Measurements from ENCODE around the gene FAM117A.

Gene FAM117A

GRCh38 chr17:49680314-49680713, 83.6 kb downstream of the FAM117A start:
- Histone ChIP-seq H3K4me2 (ENCODE audit: low read length) (no peak overlapping the region), H3F3A (ENCODE audit: control insufficient read depth, insufficient read depth) (peaks cover 7% of the 10 kb centered on the region), H3K27ac (ENCODE audit: low read depth, low read length) (no peak overlapping the region), H4K20me1 (ENCODE audit: control insufficient read depth, insufficient read depth, low read depth, low read length) (peaks cover 8% of the 10 kb centered on the region), H3K9me3 (ENCODE audit: control insufficient read depth, insufficient read depth, low read length) (no peaks in the 10 kb centered on the region), H3K36me3 (ENCODE audit: control insufficient read depth, low read length) (peaks cover 6% of the 10 kb centered on the region), H3K4me3 (ENCODE audit: low read length) (no peak overlapping the region), H3K9me2 (replicated peaks; ENCODE audit: control insufficient read depth, low read length) (no peaks in the 10 kb centered on the region), H3K4me1 (ENCODE audit: control insufficient read depth, low read length) (peaks cover 18% of the 10 kb centered on the region), H3K27me3 (ENCODE audit: control insufficient read depth, low read length) (peaks cover 17% of the 10 kb centered on the region), H3K79me2 (ENCODE audit: control insufficient read depth, low read length) (peaks cover 22% of the 10 kb centered on the region)
- no peak for TF ChIP-seq CTCF (IDR thresholded peaks at IDR 0.05; ENCODE audit: low read depth, low read length, poor library complexity, severe bottlenecking)
- no peak for TF ChIP-seq EZH2phosphoT487 (IDR thresholded peaks at IDR 0.05; ENCODE audit: borderline replicate concordance, low read length)

- H3K4me3 ChIP-seq (ENCODE audit: low read length), result peak within 1 kb of the TSS; percentile 75
- H3K27ac ChIP-seq (ENCODE audit: low read depth, low read length), result peak within 1 kb of the TSS; percentile 85
- no peak for TF ChIP-seq EZH2phosphoT487 (IDR thresholded peaks at IDR 0.05; ENCODE audit: borderline replicate concordance, low read length)
- no peak for TF ChIP-seq CTCF (IDR thresholded peaks at IDR 0.05; ENCODE audit: low read depth, low read length, poor library complexity, severe bottlenecking)
These were observed 85.7 kb downstream of the FAM117A start, which contains the start of gene SPOP for GRCh38 chr17:49677933-49678847. Gene SPOP, minus strand, starts transcription at chr17:49678097. Its CDS starts 55,287 bp downstream, at chr17:49622810.

GRCh38 chr17:49677134-49677932, 86.6 kb downstream of the FAM117A start:
- H3K27ac ChIP-seq (ENCODE audit: low read depth, low read length), result peak overlapping the region; percentile 85
- no peaks in the 10 kb centered on the region for H3K9me3 ChIP-seq (ENCODE audit: control insufficient read depth, insufficient read depth, low read length)
- peaks cover 26% of the 10 kb centered on the region for H3K4me1 ChIP-seq (ENCODE audit: control insufficient read depth, low read length)
- H3K36me3 ChIP-seq (ENCODE audit: control insufficient read depth, low read length), result peaks cover 22% of the 10 kb centered on the region
- peak overlapping the region; percentile 76 for H3K4me2 ChIP-seq (ENCODE audit: low read length)
- H3K27me3 ChIP-seq (ENCODE audit: control insufficient read depth, low read length), result peaks cover 10% of the 10 kb centered on the region
- H3K79me2 ChIP-seq (ENCODE audit: control insufficient read depth, low read length), result peaks cover 48% of the 10 kb centered on the region
- peak overlapping the region; percentile 75 for H3K4me3 ChIP-seq (ENCODE audit: low read length)
- no peaks in the 10 kb centered on the region for H3K9me2 ChIP-seq (replicated peaks; ENCODE audit: control insufficient read depth, low read length)
- TF ChIP-seq CTCF (IDR thresholded peaks at IDR 0.05; ENCODE audit: low read depth, low read length, poor library complexity, severe bottlenecking), result peak; percentile 26
- TF ChIP-seq EZH2phosphoT487 (IDR thresholded peaks at IDR 0.05; ENCODE audit: borderline replicate concordance, low read length), result no peak
- peaks cover 7% of the 10 kb centered on the region for H3F3A ChIP-seq (ENCODE audit: control insufficient read depth, insufficient read depth)
- peaks cover 19% of the 10 kb centered on the region for H4K20me1 ChIP-seq (ENCODE audit: control insufficient read depth, insufficient read depth, low read depth, low read length)

More at GRCh38 chr17:49677933-49678847, 85.7 kb downstream of the FAM117A start, which contains the start of gene SPOP:
- H3K27me3 ChIP-seq (ENCODE audit: control insufficient read depth, low read length), result peaks cover 17% of the 10 kb centered on the region
- peak within 1 kb of the TSS; percentile 76 for H3K4me2 ChIP-seq (ENCODE audit: low read length)
- H3K9me2 ChIP-seq (replicated peaks; ENCODE audit: control insufficient read depth, low read length), result no peaks in the 10 kb centered on the region
- H3K9me3 ChIP-seq (ENCODE audit: control insufficient read depth, insufficient read depth, low read length), result no peaks in the 10 kb centered on the region
- peaks cover 16% of the 10 kb centered on the region for H4K20me1 ChIP-seq (ENCODE audit: control insufficient read depth, insufficient read depth, low read depth, low read length)
- peaks cover 42% of the 10 kb centered on the region for H3K79me2 ChIP-seq (ENCODE audit: control insufficient read depth, low read length)
- H3F3A ChIP-seq (ENCODE audit: control insufficient read depth, insufficient read depth), result peaks cover 7% of the 10 kb centered on the region
- peaks cover 22% of the 10 kb centered on the region for H3K36me3 ChIP-seq (ENCODE audit: control insufficient read depth, low read length)
- peaks cover 26% of the 10 kb centered on the region for H3K4me1 ChIP-seq (ENCODE audit: control insufficient read depth, low read length)

All from DOHH2 (cell line).